Measurements from ENCODE around the gene STXBP6. TPM values are rescaled to one million over a fixed set of nuclear protein-coding genes. Genes with fewer than 3 reads are reported as not detected.

Gene STXBP6
- total RNA-seq, 2 experiments from 2014 or later, result not detected

- Histone ChIP-seq H3K4me3 (ENCODE audit: low read length) (no peak overlapping the region), H3K27me3 (ENCODE audit: control insufficient read depth in 1 of 2, insufficient read depth in 2 of 2, low read length in 2 of 2) (no peaks in the 10 kb centered on the region), H3K27ac (ENCODE audit: low read depth in 1 of 2, low read length in 2 of 2) (no peak overlapping the region), H3K9me3 (ENCODE audit: control insufficient read depth in 1 of 2, insufficient read depth in 1 of 2, low read length in 2 of 2) (no peaks in the 10 kb centered on the region), H3K36me3 (ENCODE audit: insufficient read depth, low read length) (no peaks in the 10 kb centered on the region), H3K4me1 (ENCODE audit: insufficient read depth, low read length) (no peaks in the 10 kb centered on the region)
- no peak for TF ChIP-seq CTCF (IDR thresholded peaks at IDR 0.05)
- Mint-ChIP-seq H3K4me3 (no peak overlapping the region), H3K36me3 (ENCODE audit: low read depth) (no peaks in the 10 kb centered on the region), H3K9me3 (no peaks in the 10 kb centered on the region), H3K27ac (no peak overlapping the region), H3K4me1 (ENCODE audit: low read depth) (no peaks in the 10 kb centered on the region), H3K27me3 (peaks cover 44% of the 10 kb centered on the region)
- no peak for DNase-seq
- CTCF ChIA-PET, result no interaction called here
- no peak for ATAC-seq (ENCODE audit: poor library complexity)
- POLR2A ChIA-PET, result no interaction called here
- intact Hi-C loops (cut with DNase I, micrococcal nuclease), result no loop called here
Observed at GRCh38 chr14:24928386-24928900, 121.5 kb downstream of the STXBP6 start.

GRCh38 chr14:24927809-24928208, 122.1 kb downstream of the STXBP6 start:
- ChIA-PET POLR2A (no interaction called here), CTCF (no interaction called here)
- H3K27me3 Mint-ChIP-seq, result peaks cover 41% of the 10 kb centered on the region
- no peaks in the 10 kb centered on the region for H3K4me1 ChIP-seq (ENCODE audit: insufficient read depth, low read length)
- no peak for ATAC-seq (ENCODE audit: poor library complexity)
- no peaks in the 10 kb centered on the region for H3K36me3 ChIP-seq (ENCODE audit: insufficient read depth, low read length)
- intact Hi-C loops (cut with DNase I, micrococcal nuclease), result no loop called here
- H3K4me1 Mint-ChIP-seq (ENCODE audit: low read depth), result no peaks in the 10 kb centered on the region
- no peak overlapping the region for H3K27ac ChIP-seq (ENCODE audit: low read depth in 1 of 2, low read length in 2 of 2)
- no peak for TF ChIP-seq CTCF (IDR thresholded peaks at IDR 0.05)
- no peaks in the 10 kb centered on the region for H3K36me3 Mint-ChIP-seq (ENCODE audit: low read depth)
- no peak for DNase-seq
- H3K27ac Mint-ChIP-seq, result no peak overlapping the region
- H3K9me3 Mint-ChIP-seq, result no peaks in the 10 kb centered on the region
- no peaks in the 10 kb centered on the region for H3K9me3 ChIP-seq (ENCODE audit: control insufficient read depth in 1 of 2, insufficient read depth in 1 of 2, low read length in 2 of 2)
- no peak overlapping the region for H3K4me3 Mint-ChIP-seq
- no peak overlapping the region for H3K4me3 ChIP-seq (ENCODE audit: low read length)
- H3K27me3 ChIP-seq (ENCODE audit: control insufficient read depth in 1 of 2, insufficient read depth in 2 of 2, low read length in 2 of 2), result no peaks in the 10 kb centered on the region

GRCh38 chr14:24925771-24926374, 124.1 kb downstream of the STXBP6 start:
- ATAC-seq (ENCODE audit: poor library complexity) (no peak), DNase-seq (no peak)
- Histone ChIP-seq H3K27me3 (ENCODE audit: control insufficient read depth in 1 of 2, insufficient read depth in 2 of 2, low read length in 2 of 2) (peaks cover 0 to 3% of the 10 kb centered on the region in 2 experiments), H3K9me3 (ENCODE audit: control insufficient read depth in 1 of 2, insufficient read depth in 1 of 2, low read length in 2 of 2) (no peaks in the 10 kb centered on the region), H3K4me3 (ENCODE audit: low read length) (no peak overlapping the region), H3K4me1 (ENCODE audit: insufficient read depth, low read length) (no peaks in the 10 kb centered on the region), H3K27ac (ENCODE audit: low read depth in 1 of 2, low read length in 2 of 2) (no peak overlapping the region), H3K36me3 (ENCODE audit: insufficient read depth, low read length) (no peaks in the 10 kb centered on the region)
- H3K27me3 Mint-ChIP-seq, result peaks cover 41% of the 10 kb centered on the region
- no peak overlapping the region for H3K27ac Mint-ChIP-seq
- no peak for TF ChIP-seq CTCF (IDR thresholded peaks at IDR 0.05)
- H3K36me3 Mint-ChIP-seq (ENCODE audit: low read depth), result no peaks in the 10 kb centered on the region
- H3K4me3 Mint-ChIP-seq, result no peak overlapping the region
- intact Hi-C loops (cut with DNase I, micrococcal nuclease), result no loop called here
- CTCF ChIA-PET, result no interaction called here
- POLR2A ChIA-PET, result no interaction called here
- no peaks in the 10 kb centered on the region for H3K9me3 Mint-ChIP-seq
- H3K4me1 Mint-ChIP-seq (ENCODE audit: low read depth), result no peaks in the 10 kb centered on the region

All from CD4-positive, alpha-beta T cell (primary cell).